CD4-positive, alpha-beta T cell treated with Interleukin-15 for 1 hour (primary cell): Measurements from ENCODE around the gene ADAMTS17.

Experiments
- DNase-seq: peaks from one replicate; pipeline ENCODE4 v3.0.0-alpha.2; 2020

ADAMTS17 gene

DNA sequence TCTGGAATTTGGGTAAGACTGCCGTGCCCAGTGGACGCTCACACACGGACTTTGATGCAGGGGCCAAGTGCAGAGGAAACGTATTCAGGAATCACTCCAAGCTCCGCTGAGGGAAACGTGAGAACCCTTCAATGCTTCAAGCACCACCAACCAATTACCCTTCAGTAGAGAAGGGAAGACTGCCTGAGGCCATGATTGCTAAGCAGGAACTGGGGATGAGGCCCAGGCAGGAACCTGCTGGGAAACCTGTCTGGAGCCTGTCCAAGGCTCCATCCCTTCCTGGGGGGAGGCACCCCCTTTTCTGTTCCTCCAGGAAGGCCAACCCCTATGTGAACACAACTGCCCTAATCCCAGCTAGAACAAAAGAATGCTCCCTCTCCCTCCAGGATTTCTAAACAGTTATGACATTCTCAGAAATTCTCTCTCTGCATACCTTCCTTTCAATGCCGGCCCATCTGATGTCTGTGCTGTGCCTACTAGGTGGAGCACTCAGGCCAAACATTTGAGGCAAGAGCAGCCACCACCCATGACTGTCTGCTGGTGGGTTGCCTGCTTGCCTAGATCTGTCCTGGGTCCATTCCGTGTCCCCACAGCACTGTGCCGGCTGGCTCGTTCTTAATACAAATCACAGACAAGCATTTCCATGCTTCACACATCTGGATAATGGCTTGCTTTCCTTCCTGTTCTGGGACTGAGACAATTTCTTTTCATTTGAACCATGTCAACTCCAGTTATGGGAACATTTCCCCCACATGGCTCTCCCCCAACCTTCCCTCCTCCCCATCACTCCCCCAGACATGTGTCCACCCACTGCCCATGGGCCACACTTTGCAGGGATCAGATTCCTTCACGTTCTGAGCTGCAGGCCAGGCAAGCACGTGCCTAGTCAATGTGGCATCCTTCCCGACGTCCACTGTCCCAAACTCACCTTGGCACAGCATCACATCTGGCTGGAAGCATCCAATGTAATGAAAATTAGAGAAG, 149.4 kb downstream of the ADAMTS17 start:
- DNase-seq = no peak

DNA sequence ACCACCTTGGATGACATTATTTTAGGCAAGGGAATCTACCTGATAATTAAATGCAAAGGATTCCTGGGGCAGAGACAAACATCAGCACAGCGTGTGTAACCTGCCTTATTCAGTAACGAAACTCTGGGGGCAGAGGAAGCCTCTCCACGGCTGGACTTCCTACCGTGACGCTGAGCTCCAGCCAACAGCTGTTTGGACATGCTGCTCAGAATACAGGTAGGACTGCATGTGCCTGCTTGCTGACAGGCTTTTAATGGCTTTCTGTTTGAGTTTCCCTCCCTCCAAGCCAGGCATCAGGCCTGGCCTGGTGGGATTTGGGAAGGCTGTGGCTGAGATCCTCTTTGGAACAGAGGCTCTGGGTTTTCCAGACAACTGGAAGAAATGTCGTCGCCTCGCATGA, 150.6 kb downstream of the ADAMTS17 start:
- no peak for DNase-seq

- DNase-seq = no peak
Observed at GRCh38 chr15:100190675-100191074, 151.1 kb downstream of the ADAMTS17 start.

GRCh38 chr15:100189849-100190248, 151.9 kb downstream of the ADAMTS17 start:
- no peak for DNase-seq

GRCh38 chr15:100189319-100189718, 152.5 kb downstream of the ADAMTS17 start:
- no peak for DNase-seq

DNA sequence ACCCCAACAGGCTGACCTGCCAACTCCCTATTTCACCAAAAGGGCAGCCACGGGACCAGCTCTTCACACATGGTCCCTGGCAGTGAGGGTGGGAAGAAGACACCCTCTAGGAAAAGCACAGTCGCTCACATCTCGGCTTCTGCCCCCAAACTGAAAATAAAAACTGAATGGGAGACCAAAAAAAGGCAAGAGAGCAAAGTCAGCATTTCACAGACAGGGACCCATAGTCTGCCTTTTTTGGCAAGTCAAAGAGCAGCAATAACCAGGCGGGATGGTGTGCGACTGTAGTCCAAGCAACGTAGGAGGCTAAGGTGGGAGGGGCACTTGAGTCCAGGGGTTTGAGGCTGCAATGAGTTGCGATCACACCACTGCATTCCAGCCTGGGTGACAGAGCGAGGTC, 154.1 kb downstream of the ADAMTS17 start:
- no peak for DNase-seq

GRCh38 chr15:100186960-100187359, 154.8 kb downstream of the ADAMTS17 start:
- DNase-seq = no peak

GRCh38 chr15:100186366-100186765, 155.4 kb downstream of the ADAMTS17 start:
- DNase-seq = no peak

- DNase-seq = no peak
Observed at GRCh38 chr15:100183921-100184495, 157.8 kb downstream of the ADAMTS17 start.

GRCh38 chr15:100180921-100181320, 160.9 kb downstream of the ADAMTS17 start:
- DNase-seq = no peak

GRCh38 chr15:100175406-100176114, 166.2 kb downstream of the ADAMTS17 start:
- DNase-seq = no peak

- no peak for DNase-seq
Observed at GRCh38 chr15:100174904-100175275, 166.9 kb downstream of the ADAMTS17 start.

DNA sequence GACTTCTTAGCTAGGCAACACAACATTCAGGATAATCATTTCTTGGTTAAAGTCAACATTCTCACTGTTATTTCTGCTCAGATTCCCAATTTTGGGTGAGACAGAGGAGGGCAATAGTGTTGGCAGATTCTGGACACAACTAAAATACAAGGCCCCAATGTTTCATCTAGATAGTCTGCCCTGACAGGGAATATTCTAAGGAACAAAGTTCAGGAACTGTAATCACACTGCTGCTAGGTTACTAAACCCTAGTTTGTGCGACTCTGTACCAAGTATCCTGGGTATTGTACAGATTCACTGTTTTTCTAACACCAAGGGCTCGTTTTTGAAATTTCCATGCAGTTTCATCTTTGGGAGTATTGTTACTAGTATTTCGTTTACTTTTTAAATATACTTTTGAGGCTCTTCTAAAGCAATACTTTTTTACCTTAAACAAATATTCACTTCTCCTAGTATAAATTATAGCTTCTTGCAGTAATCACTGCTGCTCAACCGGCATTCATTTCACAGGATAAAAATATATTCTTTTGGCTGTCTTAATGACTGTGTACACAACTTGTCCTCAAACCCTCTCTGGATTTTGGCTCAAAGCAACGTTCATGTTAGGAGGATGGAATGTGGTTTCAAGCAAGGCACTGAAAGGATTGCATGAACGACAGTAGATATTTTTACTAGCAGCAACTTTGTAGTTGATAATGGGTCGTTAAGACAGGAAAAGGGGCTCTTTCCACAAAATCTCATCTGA, 167.4 kb downstream of the ADAMTS17 start:
- no peak for DNase-seq

DNA sequence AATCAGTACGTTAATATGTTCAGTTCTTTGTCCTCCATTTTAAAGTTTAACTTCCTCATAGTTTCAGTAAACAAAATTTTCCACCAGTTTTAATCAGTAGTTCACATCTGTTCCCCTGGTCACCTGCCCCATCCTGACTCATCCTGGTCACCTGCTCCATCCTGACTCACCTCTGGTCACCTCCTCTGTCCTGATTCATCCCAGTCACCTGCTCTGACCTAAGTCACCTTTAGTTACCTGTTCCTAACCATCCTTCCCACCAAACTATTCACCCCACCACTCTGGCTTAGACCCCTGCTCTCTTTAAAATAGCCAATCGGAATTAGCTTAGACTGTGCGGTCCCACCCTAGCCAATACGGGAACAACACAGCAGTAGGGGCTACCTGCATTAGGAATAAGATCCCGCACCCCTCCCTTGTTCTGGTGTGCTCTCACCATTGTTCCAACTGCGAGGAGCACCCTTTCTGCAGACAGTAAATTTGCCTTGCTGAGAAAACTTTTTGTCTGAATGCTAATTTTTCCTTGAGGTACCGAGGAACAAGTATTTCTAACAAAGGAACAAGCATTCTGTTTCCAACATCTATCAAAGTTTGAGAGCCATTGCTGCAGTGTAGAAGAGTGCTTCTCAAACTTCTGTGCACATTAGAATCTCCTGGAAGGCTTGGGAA, 169.3 kb downstream of the ADAMTS17 start:
- DNase-seq = no peak

- no peak for DNase-seq
Observed at GRCh38 chr15:100171411-100171810, 170.4 kb downstream of the ADAMTS17 start.

GRCh38 chr15:100170291-100171210, 171.2 kb downstream of the ADAMTS17 start:
- DNase-seq = no peak

DNA sequence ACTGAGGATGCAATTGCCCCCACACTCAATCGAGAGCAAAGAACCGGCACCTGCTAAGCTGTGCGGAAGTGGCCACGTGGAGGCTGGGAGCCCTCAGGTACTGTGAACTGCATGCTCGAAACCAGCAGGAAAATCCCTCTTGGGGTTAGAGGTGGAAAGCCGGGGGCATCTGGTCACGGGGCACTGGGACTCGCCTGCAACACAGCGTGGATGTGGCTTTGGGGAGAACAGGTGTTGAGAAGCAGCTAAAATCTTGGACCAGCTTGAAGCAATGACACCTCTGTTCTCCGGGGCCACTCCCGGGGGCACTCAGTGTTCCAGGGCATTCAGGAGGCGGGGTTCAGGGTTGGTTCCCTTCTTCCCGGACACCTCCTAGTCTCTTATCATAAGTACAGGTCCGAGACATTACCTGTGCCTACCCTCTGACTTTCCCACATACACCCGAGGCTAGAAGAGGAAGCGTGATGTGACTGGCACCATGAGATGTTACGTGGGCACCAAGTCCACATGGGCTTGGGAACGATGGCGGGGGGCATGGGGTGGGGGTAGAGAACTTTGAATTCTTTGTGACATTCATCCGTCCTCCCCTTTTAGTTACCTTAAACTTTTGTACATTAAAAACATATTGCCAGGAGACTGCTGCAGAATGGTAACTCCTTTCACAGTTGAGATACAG, 172.0 kb downstream of the ADAMTS17 start:
- no peak for DNase-seq

GRCh38 chr15:100168787-100169186, 173.0 kb downstream of the ADAMTS17 start:
- DNase-seq = no peak

- no peak for DNase-seq
Observed at GRCh38 chr15:100167884-100168375, 173.8 kb downstream of the ADAMTS17 start.

- no peak for DNase-seq
Observed at GRCh38 chr15:100166313-100166712, 175.5 kb downstream of the ADAMTS17 start.
